H1 (cell line): Measurements from ENCODE around the gene GCFC2. TPM values are rescaled to one million over a fixed set of nuclear protein-coding genes. Genes with fewer than 3 reads are reported as not detected.

Experiments
- CTCF ChIA-PET: fragments of 300-600 bp; sonication (Branson Sonifier 250); formaldehyde crosslinking; loops from one replicate; lab custom pipeline; 2021; ENCODE audit not compliant: partially characterized antibody; lab: Charles Lee
- POLR2A ChIA-PET: fragments of 300-600 bp; sonication (Branson Sonifier 250); formaldehyde crosslinking; loops from one replicate; lab custom pipeline; 2021; ENCODE audit warnings: inconsistent platforms; ENCODE audit not compliant: partially characterized antibody; lab: Charles Lee
- DNase-seq, 2 experiments: peaks; one replicate each; pipeline versions ENCODE4 v3.0.0 to v3.0.0-alpha.2; 2010 to 2022; ENCODE audit warnings: low spot score in 2 of 2, low read depth in 1 of 2, mixed read lengths in 1 of 2
- FAIRE-seq: peaks from 2 replicates; lab custom pipeline; 2011; peaks lifted over from hg19 to GRCh38; lab: Jason Lieb, UNC
- H2AFZ ChIP-seq: 2 replicates; pipeline ENCODE4 v1.8.1; 2012; ENCODE audit warnings: low read length, inconsistent platforms
- H2AK5ac ChIP-seq: 2 replicates; pipeline ENCODE4 v1.6.1; 2013; ENCODE audit warnings: low read depth, low read length
- H2BK120ac ChIP-seq: replicated peaks from 2 replicates; pipeline ENCODE3; 2013; ENCODE audit warnings: low read depth, low read length, inconsistent platforms
- H2BK12ac ChIP-seq: 2 replicates; pipeline ENCODE4 v1.6.1; 2013; ENCODE audit warnings: low read depth, low read length
- H2BK15ac ChIP-seq: 2 replicates; pipeline ENCODE4 v1.6.1; 2013; ENCODE audit warnings: low read length
- H2BK20ac ChIP-seq: 2 replicates; pipeline ENCODE4 v1.6.1; 2013; ENCODE audit warnings: low read length
- H2BK5ac ChIP-seq: 2 replicates; pipeline ENCODE4 v1.6.1; 2013; ENCODE audit warnings: low read depth, low read length
- H3K14ac ChIP-seq: 2 replicates; pipeline ENCODE4 v1.6.1; 2013; ENCODE audit warnings: inconsistent platforms; ENCODE audit not compliant: insufficient read length
- H3K18ac ChIP-seq: 2 replicates; pipeline ENCODE4 v1.6.1; 2013; ENCODE audit warnings: low read length; ENCODE audit errors: extremely low read depth
- H3K23ac ChIP-seq: 2 replicates; pipeline ENCODE4 v1.6.1; 2013; ENCODE audit warnings: inconsistent platforms; ENCODE audit not compliant: insufficient read length
- H3K23me2 ChIP-seq: 2 replicates; pipeline ENCODE4 v1.6.1; 2013; ENCODE audit warnings: low read depth, low read length
- H3K27ac ChIP-seq: 2 replicates; pipeline ENCODE4 v1.6.1; 2011; ENCODE audit warnings: low read depth, low read length, inconsistent platforms
- H3K27me3 ChIP-seq, 4 experiments: replicated peaks in 1 of 4; 1 replicate in 1 of 4; 2 replicates in 3 of 4; pipeline versions ENCODE4 v1.6.1 to v1.8.1; 2011 to 2013; ENCODE audit warnings: low read length in 3 of 4, mild to moderate bottlenecking in 3 of 4, inconsistent platforms in 2 of 4, mixed read lengths in 2 of 4, moderate library complexity in 1 of 4; ENCODE audit not compliant: control insufficient read depth in 3 of 4, insufficient read depth in 3 of 4; ENCODE audit errors: extremely low read depth in 1 of 4
- H3K36me3 ChIP-seq, 4 experiments: 2 replicates each; pipeline versions ENCODE4 v1.6.1 to v1.8.1; 2011 to 2013; ENCODE audit warnings: mild to moderate bottlenecking in 4 of 4, low read length in 3 of 4, moderate library complexity in 2 of 4, control low read depth in 1 of 4, inconsistent platforms in 1 of 4; ENCODE audit not compliant: insufficient read depth in 4 of 4, control insufficient read depth in 2 of 4
- H3K4ac ChIP-seq: replicated peaks from 2 replicates; pipeline ENCODE3; 2013; ENCODE audit warnings: low read length, low read depth, mixed read lengths, inconsistent platforms; ENCODE audit not compliant: insufficient read length
- H3K4me1 ChIP-seq, 4 experiments: replicated peaks in 1 of 4; 1 replicate in 1 of 4; 2 replicates in 3 of 4; pipeline versions ENCODE4 v1.6.1 to v1.8.1; 2011 to 2013; ENCODE audit warnings: low read length in 3 of 4, inconsistent platforms in 2 of 4, mixed read lengths in 1 of 4; ENCODE audit not compliant: insufficient read depth in 4 of 4, control insufficient read depth in 3 of 4
- H3K4me2 ChIP-seq, 2 experiments: 2 replicates each; pipeline versions ENCODE4 v1.6.1 to v1.8.1; 2011 to 2013; ENCODE audit warnings: low read depth in 2 of 2, low read length in 2 of 2, control low read depth in 1 of 2, inconsistent platforms in 1 of 2, mild to moderate bottlenecking in 1 of 2; ENCODE audit not compliant: insufficient read depth in 1 of 2
- H3K4me3 ChIP-seq, 4 experiments: fragments of 200-600, 300-600 bp in 1 of 4; sonication (generic), shearing (Covaris generic), sonication (Bioruptor Twin) in 1 of 4; 2 replicates each; pipeline versions ENCODE4 v1.5.1 to v1.8.1; 2011 to 2016; ENCODE audit warnings: low read length in 4 of 4, low read depth in 3 of 4, control low read depth in 2 of 4, inconsistent platforms in 2 of 4, mild to moderate bottlenecking in 2 of 4, mixed read lengths in 1 of 4, moderate library complexity in 1 of 4; ENCODE audit not compliant: insufficient read depth in 2 of 4; ENCODE audit errors: extremely low read depth in 1 of 4
- H3K56ac ChIP-seq: replicated peaks from 2 replicates; pipeline ENCODE3; 2013; ENCODE audit warnings: low read depth, mild to moderate bottlenecking, mixed read lengths, low read length, inconsistent platforms; ENCODE audit not compliant: insufficient read length
- H3K79me1 ChIP-seq: 2 replicates; pipeline ENCODE4 v1.6.1; 2013; ENCODE audit warnings: low read depth, low read length, control low read depth
- H3K79me2 ChIP-seq, 2 experiments: 2 replicates each; pipeline versions ENCODE4 v1.6.1 to v1.8.1; 2012 to 2013; ENCODE audit warnings: low read length in 2 of 2, mild to moderate bottlenecking in 2 of 2, inconsistent platforms in 1 of 2; ENCODE audit not compliant: insufficient read depth in 2 of 2, control insufficient read depth in 1 of 2
- H3K9ac ChIP-seq, 4 experiments: replicated peaks in 1 of 4; 1 replicate in 1 of 4; 2 replicates in 3 of 4; pipeline versions ENCODE4 v1.6.1 to v1.8.1; 2011 to 2013; ENCODE audit warnings: low read depth in 3 of 4, low read length in 3 of 4, control low read depth in 2 of 4, mild to moderate bottlenecking in 2 of 4, moderate library complexity in 2 of 4, inconsistent platforms in 1 of 4; ENCODE audit errors: extremely low read depth in 1 of 4
- H3K9me3 ChIP-seq, 2 experiments: 2 replicates each; pipeline versions ENCODE4 v1.6.1 to v1.8.1; 2012 to 2013; ENCODE audit warnings: mild to moderate bottlenecking in 2 of 2, moderate library complexity in 2 of 2, control low read depth in 1 of 2, inconsistent platforms in 1 of 2, low read depth in 1 of 2, low read length in 1 of 2, mixed read lengths in 1 of 2; ENCODE audit not compliant: insufficient read depth in 2 of 2
- H4K20me1 ChIP-seq, 2 experiments: replicated peaks in 1 of 2; 2 replicates each; pipeline versions ENCODE3 to v1.8.1; 2011 to 2013; ENCODE audit warnings: inconsistent platforms in 2 of 2, low read length in 2 of 2, mild to moderate bottlenecking in 1 of 2; ENCODE audit not compliant: insufficient read depth in 2 of 2, control insufficient read depth in 1 of 2
- H4K5ac ChIP-seq: 2 replicates; pipeline ENCODE4 v1.6.1; 2013; ENCODE audit warnings: low read length, low read depth, mixed read lengths, inconsistent platforms; ENCODE audit not compliant: insufficient read length
- H4K8ac ChIP-seq: 2 replicates; pipeline ENCODE4 v1.8.0; 2013; ENCODE audit warnings: mild to moderate bottlenecking, moderate library complexity, low read length, inconsistent platforms; ENCODE audit not compliant: insufficient read depth; ENCODE audit errors: extremely low read depth
- H4K91ac ChIP-seq: replicated peaks from 2 replicates; pipeline ENCODE3; 2013; ENCODE audit warnings: low read length, mixed read lengths, inconsistent platforms; ENCODE audit not compliant: insufficient read length
- GABPA ChIP-seq: IDR thresholded peaks from 2 replicates; pipeline ENCODE4 v1.6.1; 2011; ENCODE audit warnings: mild to moderate bottlenecking, low read length, moderate library complexity, borderline replicate concordance; ENCODE audit not compliant: insufficient read depth
- HDAC2 ChIP-seq, 2 experiments: fragments of 300-600 bp in 1 of 2; sonication (generic) in 1 of 2; IDR thresholded peaks; 2 replicates each; pipeline ENCODE4 v1.6.1; 2011 to 2012; ENCODE audit warnings: low read depth in 2 of 2, low read length in 2 of 2, mild to moderate bottlenecking in 2 of 2, moderate library complexity in 2 of 2, borderline replicate concordance in 1 of 2, inconsistent platforms in 1 of 2
- PHF8 ChIP-seq: fragments of 200-600 bp; sonication (generic); conservative IDR thresholded peaks from 2 replicates; pipeline ENCODE4 v1.7.1; 2012; ENCODE audit warnings: low read depth, mild to moderate bottlenecking, inconsistent platforms, low read length, moderate library complexity
- RNF2 ChIP-seq: fragments of 200-900, 300-1000 bp; sonication (generic); IDR thresholded peaks from 2 replicates; pipeline ENCODE4 v1.7.1; 2016; ENCODE audit warnings: borderline replicate concordance, low read depth, mild to moderate bottlenecking, antibody characterized with exemption, low read length; ENCODE audit not compliant: poor library complexity, severe bottlenecking; ENCODE audit errors: missing control alignments
- RXRA ChIP-seq: IDR thresholded peaks from 2 replicates; pipeline ENCODE4 v1.6.1; 2011; ENCODE audit warnings: low read depth, mild to moderate bottlenecking, low read length, moderate library complexity; ENCODE audit not compliant: insufficient read depth
- SAP30 ChIP-seq: fragments of 300-600 bp; sonication (generic); IDR thresholded peaks from 2 replicates; pipeline ENCODE4 v1.7.1; 2012; ENCODE audit warnings: low read length, moderate library complexity, mild to moderate bottlenecking, inconsistent platforms; ENCODE audit not compliant: insufficient read depth, insufficient replicate concordance
- TBP ChIP-seq: IDR thresholded peaks from 2 replicates; pipeline ENCODE4 v1.6.1; 2011; ENCODE audit warnings: low read depth, low read length, improper control_type of control experiment
- whole genome bisulfite sequencing, 2 experiments: shearing (Covaris generic) in 1 of 2; methylation state at CpG; one replicate each; pipeline versions ENCODE4 v1.1.6 to v1.1.7; 2013 to 2015; ENCODE audit warnings: low lambda C conversion rate in 2 of 2, mixed read lengths in 2 of 2, inconsistent platforms in 1 of 2, low coverage in 1 of 2, missing lambda C conversion rate in 1 of 2; ENCODE audit not compliant: insufficient replicate concordance in 2 of 2, insufficient coverage in 1 of 2, insufficient read length in 1 of 2; ENCODE audit errors: extremely low coverage in 1 of 2, missing lambda C conversion rate in 1 of 2; 5-methylcytosine and 5-hydroxymethylcytosine counted together
- polyA plus RNA-seq, 7 experiments: library from polyadenylated mRNA; depleted of rRNA in 3 of 7; stranded (reverse) in 5 of 7; unstranded in 2 of 7; fragments of >200 nt in 5 of 7; fragments of 200-250 nt in 2 of 7; gene quantifications; 1 replicate in 5 of 7; 2 replicates in 1 of 7; 4 replicates in 1 of 7; pipeline versions ENCODE4 v1.2.1 to v1.2.3, GENCODE V29; 2011 to 2013; ENCODE audit warnings: missing spikeins in 2 of 7, mixed read lengths in 2 of 7
- total RNA-seq: library from RNA; stranded (reverse); fragmentation: NEBNext Ultra II Directional; extraction: Animal tissue kit (Norgen Biotek cat#: 25700); gene quantifications from 2 replicates; pipeline ENCODE4 v1.2.1, GENCODE V29; 2021
- TF ChIP-seq, protein P1 (sequence below): IDR thresholded peaks from 2 replicates; pipeline ENCODE4 v1.6.1; 2011; ENCODE audit warnings: low read depth, mild to moderate bottlenecking, low read length; ENCODE audit not compliant: insufficient read depth

The GCFC2 gene
- total and polyA plus RNA-seq, 2 of the 8 experiments (the other 6 are each of a cell fraction or from before 2014, with no cell fraction given), result 5.6 to 19.1 TPM

- Histone ChIP-seq H3K14ac (no peak overlapping the region), H2AFZ (no peak overlapping the region), H2BK15ac (no peak overlapping the region), H2BK12ac (no peak overlapping the region), H3K79me2 (no peaks in the 10 kb centered on the region), H2BK20ac (no peak overlapping the region), H2BK120ac (no peak overlapping the region), H4K20me1 (no peaks in the 10 kb centered on the region), H3K4me2 (no peak overlapping the region), H3K36me3 (peaks cover 0 to 4% (median 0%) of the 10 kb centered on the region in 4 experiments; a peak in 1 of 8 replicates), H2BK5ac (no peak overlapping the region), H3K18ac (no peak overlapping the region), H3K9ac (no peak overlapping the region), H3K4me3 (no peak overlapping the region), H4K91ac (no peak overlapping the region), H3K4ac (no peak overlapping the region), H3K4me1 (no peaks in the 10 kb centered on the region), H3K56ac (no peak overlapping the region), H3K23me2 (no peaks in the 10 kb centered on the region), H3K27ac (no peak overlapping the region), H3K23ac (no peak overlapping the region), H2AK5ac (no peak overlapping the region), H4K5ac (no peak overlapping the region), H3K27me3 (no peaks in the 10 kb centered on the region), H3K9me3 (no peaks in the 10 kb centered on the region), H3K79me1 (no peaks in the 10 kb centered on the region), H4K8ac (no peak overlapping the region)
- FAIRE-seq, result no peak
- no peak for TF ChIP-seq TBP
- TF ChIP-seq RNF2, result no peak
- TF ChIP-seq, protein P1, sequence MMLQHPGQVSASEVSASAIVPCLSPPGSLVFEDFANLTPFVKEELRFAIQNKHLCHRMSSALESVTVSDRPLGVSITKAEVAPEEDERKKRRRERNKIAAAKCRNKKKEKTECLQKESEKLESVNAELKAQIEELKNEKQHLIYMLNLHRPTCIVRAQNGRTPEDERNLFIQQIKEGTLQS, result no peak
- TF ChIP-seq GABPA, result no peak
- TF ChIP-seq SAP30, result no peak
- no peak for TF ChIP-seq HDAC2 (IDR thresholded peaks at IDR 0.05; ENCODE audit: borderline replicate concordance in 1 of 2, low read depth in 2 of 2, low read length in 2 of 2)
- no peak for TF ChIP-seq RXRA
- no peak for TF ChIP-seq PHF8
- WGBS, 2 experiments, result 100% methylated on average over 1 of the region's 1 CpG; no CpG with 5 or more reads in 1 of the 2 experiments
- CTCF ChIA-PET, result interaction anchor here (1.3 to 5.2 kb wide), 4 partner anchors 15 to 39 kb away, joined by 3 to 31 read pairs (median 18); partner anchors contain the start of gene MRPL19
- POLR2A ChIA-PET, result interaction anchor here (1.1 kb wide), 1 partner anchor 9 kb away, joined by 3 read pairs; no protein-coding TSS in a partner anchor
- DNase-seq, result no peak
These were observed 31.2 kb downstream of the GCFC2 start for GRCh38 chr2:75679556-75679955.
